GM19099 (cell line): ENCODE results near the gene KIFAP3.

Experiments
- POLR2A ChIP-seq: IDR thresholded peaks from 3 replicates; pipeline ENCODE4 v1.6.1; 2011; ENCODE audit warnings: low read depth; ENCODE audit not compliant: insufficient read length; ENCODE audit errors: extremely low read depth

The KIFAP3 gene

DNA sequence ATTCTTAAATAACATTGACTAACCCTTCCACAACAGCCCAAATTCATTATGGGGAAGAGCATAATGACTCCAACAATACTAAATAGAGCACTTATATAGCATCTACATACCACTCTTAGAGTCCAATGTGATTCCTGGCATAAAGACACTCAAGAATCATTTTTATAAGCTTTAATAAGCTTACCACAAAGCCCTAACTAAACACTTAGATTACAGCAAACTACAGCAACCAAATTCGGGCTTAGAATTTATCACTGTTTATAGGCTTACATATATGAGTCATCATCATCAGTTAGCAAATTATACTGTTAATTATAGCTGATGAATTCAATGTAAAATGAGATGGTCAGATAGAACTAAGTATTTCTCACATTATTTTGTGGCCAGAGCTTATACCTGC is 188.1 kb downstream of the KIFAP3 start:
- TF ChIP-seq POLR2A = no peak

DNA sequence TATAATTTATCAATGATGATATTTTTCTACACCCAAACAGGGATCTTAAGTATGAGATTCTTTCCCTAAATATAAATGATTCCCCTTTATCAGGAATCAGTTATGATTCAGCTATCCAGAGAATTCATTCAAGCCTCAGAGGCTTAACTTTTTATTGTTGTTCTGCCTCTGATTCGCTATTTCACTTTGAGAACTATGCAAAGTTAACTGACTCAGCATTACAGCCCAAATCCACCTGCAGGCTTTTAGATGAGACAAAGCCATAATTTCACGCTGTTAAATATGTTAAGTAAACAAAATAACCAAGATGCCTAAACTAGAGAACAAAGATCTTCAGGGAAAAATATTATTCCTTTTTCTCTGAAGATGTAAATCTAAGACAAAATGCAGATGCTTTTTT is 189.3 kb downstream of the KIFAP3 start:
- TF ChIP-seq POLR2A = no peak

- no peak for TF ChIP-seq POLR2A
Observed at GRCh38 chr1:169884634-169885033, 189.9 kb downstream of the KIFAP3 start.

GRCh38 chr1:169882039-169882511 is 192.4 kb downstream of the KIFAP3 start:
- TF ChIP-seq POLR2A = no peak

GRCh38 chr1:169879034-169879840 is 195.3 kb downstream of the KIFAP3 start:
- no peak for TF ChIP-seq POLR2A

GRCh38 chr1:169878498-169878897 is 196.0 kb downstream of the KIFAP3 start:
- no peak for TF ChIP-seq POLR2A

GRCh38 chr1:169877800-169878491 is 196.5 kb downstream of the KIFAP3 start:
- no peak for TF ChIP-seq POLR2A

DNA sequence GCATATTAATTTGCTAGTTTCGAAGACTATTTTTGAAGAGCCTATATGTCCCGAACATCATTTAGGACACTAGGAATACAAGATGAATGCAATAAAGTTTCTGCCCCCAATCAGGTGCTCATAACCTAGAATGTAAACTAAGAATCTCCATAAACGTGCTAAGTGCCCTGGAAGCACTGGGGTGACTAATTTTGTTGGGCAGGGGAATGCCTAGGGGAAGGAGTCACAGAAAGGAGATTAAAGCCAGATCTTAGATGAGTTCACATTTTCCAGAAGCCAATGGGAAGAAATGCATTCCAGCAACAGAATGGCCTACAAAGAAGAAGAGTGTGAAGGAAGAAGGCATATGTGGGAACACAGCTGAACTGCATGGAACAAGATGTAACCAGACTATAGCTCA is 200.3 kb downstream of the KIFAP3 start:
- no peak for TF ChIP-seq POLR2A

- no peak for TF ChIP-seq POLR2A
Observed at GRCh38 chr1:169873582-169874199, 200.8 kb downstream of the KIFAP3 start.

DNA sequence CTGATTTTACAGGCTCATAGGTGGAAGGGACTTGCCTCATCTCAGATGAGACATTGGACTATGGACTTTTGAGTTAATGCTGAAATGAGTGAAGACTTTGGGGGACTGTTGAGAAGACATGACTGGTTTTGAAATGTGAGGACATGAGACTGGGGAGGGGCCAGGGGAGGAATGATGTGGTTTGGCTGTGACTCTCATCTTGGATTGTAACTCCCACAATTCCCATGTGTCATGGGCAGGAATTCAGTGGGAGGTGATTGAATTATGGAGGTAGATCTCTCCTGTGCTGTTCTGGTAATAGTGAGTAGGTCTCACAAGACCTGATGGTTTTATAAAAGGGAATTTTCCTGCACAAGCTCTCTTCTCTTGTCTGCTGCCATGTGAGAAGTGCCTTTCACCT is 201.6 kb downstream of the KIFAP3 start:
- no peak for TF ChIP-seq POLR2A
